Inferior parietal cortex (tissue), 1 donor: Measurements from ENCODE around the gene MUTYH.
"Not testable (repeated sequence)": the region's sequence is repeated elsewhere in the genome, so short reads cannot be mapped to it uniquely, and the experiment has no call there.

ENCODE experiments used
- DNase-seq: peaks from one replicate; pipeline ENCODE4 v3.0.0-alpha.2; 2016; ENCODE audit errors: extremely low spot score

The MUTYH gene

GRCh38 chr1:45339789-45340558, at the start of gene MUTYH, which contains the start of gene TOE1:
Gene MUTYH (minus strand): TSS chr1:45340440. CDS start chr1:45334505, 5,935 bp downstream.
Gene TOE1 (plus strand): TSS chr1:45340170. CDS start chr1:45340253, 83 bp downstream.
- DNase-seq = peak; percentile 84

- DNase-seq = no peak
These were observed 46.0 kb upstream of the MUTYH start for GRCh38 chr1:45386219-45386618.

- no peak for DNase-seq
These were observed 45.1 kb upstream of the MUTYH start for GRCh38 chr1:45385302-45385701.

GRCh38 chr1:45384213-45384612, 44.0 kb upstream of the MUTYH start:
- not testable (repeated sequence) for DNase-seq

GRCh38 chr1:45383191-45383590, 43.0 kb upstream of the MUTYH start:
- no peak for DNase-seq

GRCh38 chr1:45381243-45381642, 41.0 kb upstream of the MUTYH start:
- DNase-seq = no peak

- DNase-seq = no peak
These were observed 40.5 kb upstream of the MUTYH start for GRCh38 chr1:45380730-45381129.

- no peak for DNase-seq
These were observed 39.9 kb upstream of the MUTYH start for GRCh38 chr1:45380125-45380524.

GRCh38 chr1:45379524-45379923, 39.3 kb upstream of the MUTYH start:
- DNase-seq = no peak

GRCh38 chr1:45378184-45378583, 37.9 kb upstream of the MUTYH start:
- no peak for DNase-seq

GRCh38 chr1:45375104-45376090, 35.2 kb upstream of the MUTYH start:
- no peak for DNase-seq

- DNase-seq = no peak
These were observed 33.3 kb upstream of the MUTYH start for GRCh38 chr1:45373573-45373972.

- DNase-seq = no peak
These were observed 30.3 kb upstream of the MUTYH start for GRCh38 chr1:45370575-45370974.

GRCh38 chr1:45365051-45365450, 24.8 kb upstream of the MUTYH start:
- no peak for DNase-seq

- no peak for DNase-seq
These were observed 24.1 kb upstream of the MUTYH start for GRCh38 chr1:45364294-45364693.

GRCh38 chr1:45360981-45361380, 20.7 kb upstream of the MUTYH start:
- DNase-seq = peak; percentile 32

- DNase-seq = peak; percentile 84
These were observed 19.8 kb upstream of the MUTYH start for GRCh38 chr1:45359882-45360513.

GRCh38 chr1:45356186-45356585, 15.9 kb upstream of the MUTYH start:
- DNase-seq = no peak

GRCh38 chr1:45355683-45356082, 15.4 kb upstream of the MUTYH start:
- DNase-seq = no peak

- no peak for DNase-seq
These were observed 14.6 kb upstream of the MUTYH start for GRCh38 chr1:45354838-45355237.

- no peak for DNase-seq
These were observed 13.4 kb upstream of the MUTYH start for GRCh38 chr1:45353685-45354084.

GRCh38 chr1:45351508-45351907, 11.3 kb upstream of the MUTYH start:
- DNase-seq = no peak
